A549 (cell line): ENCODE results near the gene BTC. TPM values are rescaled to one million over a fixed set of nuclear protein-coding genes. Genes with fewer than 3 reads are reported as not detected.

Experiments used
- ATAC-seq, 2 experiments: fragments of 200-7000 bp in 1 of 2; fragments of >200 bp in 1 of 2; cut with Nextera tagmentation in 1 of 2; cut with Tn5 transposase in 1 of 2; 3 replicates each; pipeline versions ENCODE4 v1.8.0 to v1.9.1; 2018 to 2020; ENCODE audit warnings: mild to moderate bottlenecking in 1 of 2, moderate library complexity in 1 of 2
- CTCF ChIA-PET: fragments of 300-600 bp; sonication (Branson Sonifier 250); formaldehyde crosslinking; extraction: SDS; loops from one replicate; lab custom pipeline; 2021; ENCODE audit warnings: antibody characterized with exemption, inconsistent platforms; lab: Yijun Ruan, JAX
- POLR2A ChIA-PET: fragments of 350-600 bp; formaldehyde crosslinking; extraction: SDS; loops from one replicate; lab custom pipeline; 2021; ENCODE audit warnings: antibody characterized with exemption, inconsistent platforms; lab: Yijun Ruan, JAX
- DNase-seq, 2 experiments: peaks; one replicate each; pipeline versions ENCODE4 v3.0.0 to v3.0.0-alpha.2; 2011 to 2016; ENCODE audit warnings: low read depth in 1 of 2, low spot score in 1 of 2
- FAIRE-seq: peaks from 2 replicates; lab custom pipeline; 2011; peaks lifted over from hg19 to GRCh38; lab: Jason Lieb, UNC
- H3K27ac ChIP-seq, 2 experiments: fragments of >200 bp; sonication (Bioruptor Twin); formaldehyde crosslinking; 3 replicates each; pipeline ENCODE4 v1.5.1; 2016 to 2017
- H3K4me1 ChIP-seq: fragments of >200 bp; sonication (Bioruptor Twin); formaldehyde crosslinking; 3 replicates; pipeline ENCODE4 v1.6.1; 2016
- H3K4me2 ChIP-seq: fragments of >200 bp; sonication (Bioruptor Twin); formaldehyde crosslinking; 3 replicates; pipeline ENCODE4 v1.6.1; 2016
- H3K4me3 ChIP-seq: fragments of >200 bp; sonication (Bioruptor Twin); formaldehyde crosslinking; 3 replicates; pipeline ENCODE4 v1.5.1; 2016
- H3K9me3 ChIP-seq: fragments of >200 bp; sonication (Bioruptor Twin); formaldehyde crosslinking; 3 replicates; pipeline ENCODE4 v1.6.1; 2016
- CBX8 ChIP-seq: fragments of 200-600 bp; sonication (generic); IDR thresholded peaks from 2 replicates; pipeline ENCODE4 v1.6.1; 2016
- EHF ChIP-seq: fragments of 250-450 bp; sonication (Bioruptor Pico); IDR thresholded peaks from 2 replicates; pipeline ENCODE4 v1.5.0; 2020; ENCODE audit warnings: mild to moderate bottlenecking
- EHMT2 ChIP-seq: fragments of 200-600 bp; sonication (generic); IDR thresholded peaks from 2 replicates; pipeline ENCODE4 v1.6.1; 2016; ENCODE audit warnings: antibody characterized with exemption, low read depth, mild to moderate bottlenecking, moderate library complexity
- FOXS1 ChIP-seq: fragments of 250-450 bp; sonication (Bioruptor Pico); IDR thresholded peaks from 2 replicates; pipeline ENCODE4 v1.5.0; 2020; ENCODE audit warnings: mild to moderate bottlenecking, moderate library complexity
- HDAC2 ChIP-seq: fragments of 200-600 bp; sonication (generic); IDR thresholded peaks from 2 replicates; pipeline ENCODE4 v1.6.1; 2016
- HOXB13 ChIP-seq: fragments of 250-450 bp; sonication (Bioruptor Pico); IDR thresholded peaks from 2 replicates; pipeline ENCODE4 v1.5.0; 2020; ENCODE audit warnings: low read depth, mild to moderate bottlenecking, moderate library complexity
- HOXB5 ChIP-seq: fragments of 250-450 bp; sonication (Bioruptor Pico); IDR thresholded peaks from 2 replicates; pipeline ENCODE4 v1.5.0; 2020; ENCODE audit warnings: mild to moderate bottlenecking, moderate library complexity
- KDM1A ChIP-seq: fragments of 200-600 bp; sonication (generic); IDR thresholded peaks from 2 replicates; pipeline ENCODE4 v1.6.1; 2016; ENCODE audit warnings: low read depth, mild to moderate bottlenecking
- MYC ChIP-seq: IDR thresholded peaks from 2 replicates; pipeline ENCODE4 v1.6.1; 2012; ENCODE audit warnings: mild to moderate bottlenecking, inconsistent platforms, low read length, improper control_type of control experiment, borderline replicate concordance
- NFE2L2 ChIP-seq: fragments of 150-350 bp; conservative IDR thresholded peaks from 2 replicates; pipeline ENCODE4 v1.6.1; 2014; ENCODE audit warnings: low read length
- NPAS2 ChIP-seq: fragments of 250-450 bp; sonication (Bioruptor Pico); IDR thresholded peaks from 2 replicates; pipeline ENCODE4 v1.8.0; 2022; ENCODE audit warnings: mild to moderate bottlenecking, moderate library complexity, borderline replicate concordance
- PHF8 ChIP-seq: fragments of 200-600 bp; sonication (generic); IDR thresholded peaks from 2 replicates; pipeline ENCODE4 v1.6.1; 2016; ENCODE audit warnings: low read depth, mild to moderate bottlenecking, antibody characterized with exemption, moderate library complexity, borderline replicate concordance
- POLR2A ChIP-seq: IDR thresholded peaks from 2 replicates; pipeline ENCODE4 v1.6.1; 2012; ENCODE audit warnings: mild to moderate bottlenecking, low read length
- RAD21 ChIP-seq, 2 experiments: fragments of >200 bp in 1 of 2; sonication (Bioruptor Twin) in 1 of 2; formaldehyde crosslinking in 1 of 2; IDR thresholded peaks in 1 of 2; conservative IDR thresholded peaks in 1 of 2; 2 replicates in 1 of 2; 3 replicates in 1 of 2; pipeline ENCODE4 v1.6.1; 2012 to 2018; ENCODE audit warnings: inconsistent platforms in 1 of 2
- RARB ChIP-seq: fragments of 250-450 bp; sonication (Bioruptor Pico); IDR thresholded peaks from 2 replicates; pipeline ENCODE4 v1.8.0; 2021; ENCODE audit warnings: mild to moderate bottlenecking, moderate library complexity
- RCOR1 ChIP-seq: fragments of 150-350 bp; IDR thresholded peaks from 2 replicates; pipeline ENCODE4 v1.6.1; 2014; ENCODE audit warnings: antibody characterized with exemption, low read length, low read depth
- RFX5 ChIP-seq: fragments of 450-650 bp; IDR thresholded peaks from 2 replicates; pipeline ENCODE4 v1.7.1; 2014; ENCODE audit warnings: antibody characterized with exemption, mild to moderate bottlenecking, moderate library complexity
- RNF2 ChIP-seq: fragments of 200-600 bp; sonication (generic); IDR thresholded peaks from 2 replicates; pipeline ENCODE4 v1.6.1; 2016; ENCODE audit warnings: low read depth, mild to moderate bottlenecking, antibody characterized with exemption, moderate library complexity, borderline replicate concordance
- SMC3 ChIP-seq: fragments of >200 bp; sonication (Bioruptor Twin); formaldehyde crosslinking; IDR thresholded peaks from 3 replicates; pipeline ENCODE4 v1.6.1; 2018; ENCODE audit warnings: inconsistent platforms
- SREBF2 ChIP-seq: fragments of 450-650 bp; IDR thresholded peaks from 2 replicates; pipeline ENCODE4 v1.6.1; 2014; ENCODE audit warnings: mild to moderate bottlenecking, moderate library complexity
- TP53 ChIP-seq: fragments of 250-450 bp; sonication (Bioruptor Pico); IDR thresholded peaks from 2 replicates; pipeline ENCODE4 v1.5.0; 2021; ENCODE audit warnings: mild to moderate bottlenecking, moderate library complexity
- ZC3H11A ChIP-seq: fragments of 450-650 bp; IDR thresholded peaks from 2 replicates; pipeline ENCODE4 v1.6.1; 2014; ENCODE audit warnings: antibody characterized with exemption, mild to moderate bottlenecking
- ZNF302 ChIP-seq: fragments of 250-450 bp; sonication (Bioruptor Pico); IDR thresholded peaks from 2 replicates; pipeline ENCODE4 v1.9.0; 2021; ENCODE audit warnings: inconsistent platforms, mild to moderate bottlenecking, moderate library complexity
- ZSCAN20 ChIP-seq: fragments of 250-450 bp; sonication (Bioruptor Pico); IDR thresholded peaks from 2 replicates; pipeline ENCODE4 v1.8.0; 2022; ENCODE audit warnings: mild to moderate bottlenecking, moderate library complexity
- WGBS: methylation state at CpG from one replicate; pipeline ENCODE4 v1.1.6; 2017; ENCODE audit errors: missing lambda C conversion rate; 5-methylcytosine and 5-hydroxymethylcytosine counted together
- polyA plus RNA-seq, 4 experiments: library from polyadenylated mRNA; depleted of rRNA in 3 of 4; stranded (reverse); fragments of >200 nt; fragmentation: RNase III in 1 of 4; extraction: RNeasy Plus Mini Kit Qiagen cat#74134 plus additional on column Dnase treatment in 1 of 4; gene quantifications; 2 replicates in 3 of 4; 3 replicates in 1 of 4; pipeline ENCODE4 v1.2.3, GENCODE V29; 2011 to 2017
- TF ChIP-seq, protein P1 (sequence below): IDR thresholded peaks from 2 replicates; pipeline ENCODE4 v1.6.1; 2012
- TF ChIP-seq, protein P2 (sequence below): fragments of >200 bp; sonication (Bioruptor Twin); formaldehyde crosslinking; IDR thresholded peaks from 3 replicates; pipeline ENCODE4 v1.6.1; 2016
- TF ChIP-seq, protein P3 (sequence below): fragments of 150-350 bp; IDR thresholded peaks from 2 replicates; pipeline ENCODE4 v1.6.1; 2014; ENCODE audit warnings: low read depth, mild to moderate bottlenecking, low read length
- TF ChIP-seq, protein P4 (sequence below): fragments of >200 bp; sonication (Bioruptor Twin); formaldehyde crosslinking; IDR thresholded peaks from 2 replicates; pipeline ENCODE4 v1.6.1; 2016
- TF ChIP-seq, protein P5 (sequence below): fragments of 450-650 bp; IDR thresholded peaks from 2 replicates; pipeline ENCODE4 v1.6.1; 2014; ENCODE audit warnings: antibody characterized with exemption
- TF ChIP-seq, protein P6 (sequence below): fragments of 250-450 bp; sonication (Bioruptor Pico); IDR thresholded peaks from 2 replicates; pipeline ENCODE4 v1.5.0; 2021; ENCODE audit warnings: mild to moderate bottlenecking, moderate library complexity, borderline replicate concordance
- TF ChIP-seq, protein P7 (sequence below): fragments of >200 bp; sonication (Bioruptor Twin); formaldehyde crosslinking; IDR thresholded peaks from 3 replicates; pipeline ENCODE4 v1.5.1; 2016

BTC gene
- polyA plus RNA-seq, 2 of the 4 experiments (the other 2 are of a cell fraction) = 1.6 to 6.0 TPM

DNA sequence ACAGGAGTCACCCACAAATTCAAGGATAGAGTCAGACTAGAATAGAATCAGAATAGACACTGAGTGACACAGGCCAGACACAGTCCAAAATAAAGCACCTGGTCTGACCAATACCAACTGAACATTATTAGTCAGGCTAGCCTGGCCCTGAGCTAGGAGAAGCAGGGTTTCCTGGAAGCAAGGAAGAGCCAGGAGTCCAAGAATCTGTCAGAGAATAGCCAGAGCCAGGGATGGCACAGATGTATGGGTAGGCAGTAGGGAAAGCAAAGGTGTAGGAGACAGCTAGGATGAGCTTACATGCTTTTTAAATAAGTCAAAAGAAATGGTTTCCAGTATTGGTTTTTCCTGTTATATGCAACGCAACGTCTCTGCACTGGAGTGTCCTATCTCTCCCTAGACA, 3.7 kb downstream of the BTC start:
- no peak for ATAC-seq
- CTCF ChIA-PET = no interaction called here
- no peak for FAIRE-seq

DNA sequence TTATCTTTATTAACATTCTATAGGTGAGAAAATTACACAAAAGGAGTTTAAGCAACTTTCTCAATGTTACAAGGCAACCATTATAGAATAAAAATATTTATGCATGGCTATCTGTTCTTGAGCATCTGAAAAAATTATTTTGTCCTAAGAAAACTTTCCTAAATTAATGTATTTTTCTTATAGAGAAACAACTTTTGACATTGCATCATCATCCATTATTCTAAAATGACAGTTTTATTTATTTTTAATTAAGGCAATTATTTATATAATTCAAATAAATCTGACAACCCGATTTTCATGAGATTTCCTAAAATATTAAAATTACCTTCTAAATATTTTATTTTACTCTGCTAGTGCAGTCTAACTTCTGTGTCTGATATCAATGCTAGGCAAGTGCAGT, 4.8 kb downstream of the BTC start:
- POLR2A ChIA-PET = no interaction called here
- CTCF ChIA-PET = interaction anchor here (0.8 kb wide), 1 partner anchor 11 kb away, joined by 3 read pairs; no protein-coding TSS in a partner anchor
- Histone ChIP-seq H3K4me3 (no peak overlapping the region), H3K4me2 (no peak overlapping the region), H3K4me1 (peaks cover 5% of the 10 kb centered on the region; the same call in 1 of the 3 replicates), H3K27ac (no peak overlapping the region), H3K9me3 (0 out of 3 replicates have a peak, but pooled peaks cover 3% of the 10 kb centered on the region)
- WGBS = 17% methylated on average over 1 of the region's 1 CpG
- DNase-seq = no peak
- no peak for FAIRE-seq
- ATAC-seq = no peak
- TF ChIP-seq HOXB5 (CRISPR knock-in tag) (no peak), KDM1A (no peak), ZSCAN20 (CRISPR knock-in tag) (no peak), FOXS1 (CRISPR knock-in tag) (no peak), SREBF2 (no peak), RAD21 (conservative IDR thresholded peaks at IDR 0.05 in 1 of 2, IDR thresholded peaks at IDR 0.05 in 1 of 2) (no peak), MYC (no peak), EHMT2 (no peak), RCOR1 (no peak), ZC3H11A (no peak), HOXB13 (CRISPR knock-in tag) (no peak), HDAC2 (no peak), RARB (CRISPR knock-in tag) (no peak), SMC3 (no peak), TP53 (no peak)
- TF ChIP-seq, protein P1, sequence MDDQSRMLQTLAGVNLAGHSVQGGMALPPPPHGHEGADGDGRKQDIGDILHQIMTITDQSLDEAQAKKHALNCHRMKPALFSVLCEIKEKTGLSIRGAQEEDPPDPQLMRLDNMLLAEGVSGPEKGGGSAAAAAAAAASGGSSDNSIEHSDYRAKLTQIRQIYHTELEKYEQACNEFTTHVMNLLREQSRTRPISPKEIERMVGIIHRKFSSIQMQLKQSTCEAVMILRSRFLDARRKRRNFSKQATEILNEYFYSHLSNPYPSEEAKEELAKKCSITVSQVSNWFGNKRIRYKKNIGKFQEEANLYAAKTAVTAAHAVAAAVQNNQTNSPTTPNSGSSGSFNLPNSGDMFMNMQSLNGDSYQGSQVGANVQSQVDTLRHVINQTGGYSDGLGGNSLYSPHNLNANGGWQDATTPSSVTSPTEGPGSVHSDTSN = no peak

More for the DNA sequence above, 3.7 kb downstream of the BTC start:
- POLR2A ChIA-PET = no interaction called here
- TF ChIP-seq PHF8 = no peak
- no peak for TF ChIP-seq POLR2A
- TF ChIP-seq CBX8 = no peak
- TF ChIP-seq HDAC2 = no peak
- TF ChIP-seq ZSCAN20 (CRISPR knock-in tag) = no peak
- TF ChIP-seq NPAS2 (CRISPR knock-in tag) = no peak
- no peak for TF ChIP-seq EHF (CRISPR knock-in tag)
- TF ChIP-seq, protein P2, sequence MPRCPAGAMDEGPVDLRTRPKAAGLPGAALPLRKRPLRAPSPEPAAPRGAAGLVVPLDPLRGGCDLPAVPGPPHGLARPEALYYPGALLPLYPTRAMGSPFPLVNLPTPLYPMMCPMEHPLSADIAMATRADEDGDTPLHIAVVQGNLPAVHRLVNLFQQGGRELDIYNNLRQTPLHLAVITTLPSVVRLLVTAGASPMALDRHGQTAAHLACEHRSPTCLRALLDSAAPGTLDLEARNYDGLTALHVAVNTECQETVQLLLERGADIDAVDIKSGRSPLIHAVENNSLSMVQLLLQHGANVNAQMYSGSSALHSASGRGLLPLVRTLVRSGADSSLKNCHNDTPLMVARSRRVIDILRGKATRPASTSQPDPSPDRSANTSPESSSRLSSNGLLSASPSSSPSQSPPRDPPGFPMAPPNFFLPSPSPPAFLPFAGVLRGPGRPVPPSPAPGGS = no peak
- TF ChIP-seq ZNF302 = no peak
- TF ChIP-seq SREBF2 = no peak
- TF ChIP-seq NFE2L2 = no peak
- TF ChIP-seq, protein P3, sequence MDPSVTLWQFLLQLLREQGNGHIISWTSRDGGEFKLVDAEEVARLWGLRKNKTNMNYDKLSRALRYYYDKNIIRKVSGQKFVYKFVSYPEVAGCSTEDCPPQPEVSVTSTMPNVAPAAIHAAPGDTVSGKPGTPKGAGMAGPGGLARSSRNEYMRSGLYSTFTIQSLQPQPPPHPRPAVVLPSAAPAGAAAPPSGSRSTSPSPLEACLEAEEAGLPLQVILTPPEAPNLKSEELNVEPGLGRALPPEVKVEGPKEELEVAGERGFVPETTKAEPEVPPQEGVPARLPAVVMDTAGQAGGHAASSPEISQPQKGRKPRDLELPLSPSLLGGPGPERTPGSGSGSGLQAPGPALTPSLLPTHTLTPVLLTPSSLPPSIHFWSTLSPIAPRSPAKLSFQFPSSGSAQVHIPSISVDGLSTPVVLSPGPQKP = no peak
- no peak for TF ChIP-seq SMC3
- no peak for TF ChIP-seq RFX5
- TF ChIP-seq, protein P4, sequence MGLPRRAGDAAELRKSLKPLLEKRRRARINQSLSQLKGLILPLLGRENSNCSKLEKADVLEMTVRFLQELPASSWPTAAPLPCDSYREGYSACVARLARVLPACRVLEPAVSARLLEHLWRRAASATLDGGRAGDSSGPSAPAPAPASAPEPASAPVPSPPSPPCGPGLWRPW = no peak
- TF ChIP-seq, protein P5, sequence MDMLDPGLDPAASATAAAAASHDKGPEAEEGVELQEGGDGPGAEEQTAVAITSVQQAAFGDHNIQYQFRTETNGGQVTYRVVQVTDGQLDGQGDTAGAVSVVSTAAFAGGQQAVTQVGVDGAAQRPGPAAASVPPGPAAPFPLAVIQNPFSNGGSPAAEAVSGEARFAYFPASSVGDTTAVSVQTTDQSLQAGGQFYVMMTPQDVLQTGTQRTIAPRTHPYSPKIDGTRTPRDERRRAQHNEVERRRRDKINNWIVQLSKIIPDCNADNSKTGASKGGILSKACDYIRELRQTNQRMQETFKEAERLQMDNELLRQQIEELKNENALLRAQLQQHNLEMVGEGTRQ = no peak
- TF ChIP-seq, protein P6, sequence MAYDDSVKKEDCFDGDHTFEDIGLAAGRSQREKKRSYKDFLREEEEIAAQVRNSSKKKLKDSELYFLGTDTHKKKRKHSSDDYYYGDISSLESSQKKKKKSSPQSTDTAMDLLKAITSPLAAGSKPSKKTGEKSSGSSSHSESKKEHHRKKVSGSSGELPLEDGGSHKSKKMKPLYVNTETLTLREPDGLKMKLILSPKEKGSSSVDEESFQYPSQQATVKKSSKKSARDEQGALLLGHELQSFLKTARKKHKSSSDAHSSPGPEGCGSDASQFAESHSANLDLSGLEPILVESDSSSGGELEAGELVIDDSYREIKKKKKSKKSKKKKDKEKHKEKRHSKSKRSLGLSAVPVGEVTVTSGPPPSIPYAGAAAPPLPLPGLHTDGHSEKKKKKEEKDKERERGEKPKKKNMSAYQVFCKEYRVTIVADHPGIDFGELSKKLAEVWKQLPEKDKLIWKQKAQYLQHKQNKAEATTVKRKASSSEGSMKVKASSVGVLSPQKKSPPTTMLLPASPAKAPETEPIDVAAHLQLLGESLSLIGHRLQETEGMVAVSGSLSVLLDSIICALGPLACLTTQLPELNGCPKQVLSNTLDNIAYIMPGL (CRISPR knock-in tag) = no peak
- TF ChIP-seq RNF2 = no peak
- TF ChIP-seq MYC = no peak
- TF ChIP-seq, protein P7, sequence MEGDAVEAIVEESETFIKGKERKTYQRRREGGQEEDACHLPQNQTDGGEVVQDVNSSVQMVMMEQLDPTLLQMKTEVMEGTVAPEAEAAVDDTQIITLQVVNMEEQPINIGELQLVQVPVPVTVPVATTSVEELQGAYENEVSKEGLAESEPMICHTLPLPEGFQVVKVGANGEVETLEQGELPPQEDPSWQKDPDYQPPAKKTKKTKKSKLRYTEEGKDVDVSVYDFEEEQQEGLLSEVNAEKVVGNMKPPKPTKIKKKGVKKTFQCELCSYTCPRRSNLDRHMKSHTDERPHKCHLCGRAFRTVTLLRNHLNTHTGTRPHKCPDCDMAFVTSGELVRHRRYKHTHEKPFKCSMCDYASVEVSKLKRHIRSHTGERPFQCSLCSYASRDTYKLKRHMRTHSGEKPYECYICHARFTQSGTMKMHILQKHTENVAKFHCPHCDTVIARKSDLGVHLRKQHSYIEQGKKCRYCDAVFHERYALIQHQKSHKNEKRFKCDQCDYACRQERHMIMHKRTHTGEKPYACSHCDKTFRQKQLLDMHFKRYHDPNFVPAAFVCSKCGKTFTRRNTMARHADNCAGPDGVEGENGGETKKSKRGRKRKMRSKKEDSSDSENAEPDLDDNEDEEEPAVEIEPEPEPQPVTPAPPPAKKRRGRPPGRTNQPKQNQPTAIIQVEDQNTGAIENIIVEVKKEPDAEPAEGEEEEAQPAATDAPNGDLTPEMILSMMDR = no peak
- Histone ChIP-seq H3K9me3 (0 out of 3 replicates have a peak, but pooled peaks cover 3% of the 10 kb centered on the region), H3K4me3 (no peak overlapping the region), H3K4me2 (no peak overlapping the region), H3K27ac (no peak overlapping the region), H3K4me1 (peaks cover 5% of the 10 kb centered on the region; the same call in 1 of the 3 replicates)
- DNase-seq = no peak
- WGBS = 89% methylated on average over 2 of the region's 2 CpGs
